DOHH2 (cell line): ENCODE results near the gene KRT9.

Experiments
- H3F3A ChIP-seq: fragments of 200-600 bp; sonication (generic), shearing (Covaris generic); 2 replicates; pipeline ENCODE4 v1.6.0; 2016; ENCODE audit warnings: antibody characterized with exemption, mild to moderate bottlenecking; ENCODE audit not compliant: control insufficient read depth, insufficient read depth
- H3K27ac ChIP-seq: fragments of 200-600 bp; sonication (generic); 2 replicates; pipeline ENCODE4 v1.5.1; 2014; ENCODE audit warnings: low read depth, mild to moderate bottlenecking, low read length, moderate library complexity
- H3K27me3 ChIP-seq: fragments of 200-600 bp; sonication (generic); 2 replicates; pipeline ENCODE4 v1.6.1; 2014; ENCODE audit warnings: mild to moderate bottlenecking, low read length, mixed read lengths; ENCODE audit not compliant: control insufficient read depth
- H3K36me3 ChIP-seq: fragments of 200-600 bp; sonication (generic); 2 replicates; pipeline ENCODE4 v1.6.1; 2014; ENCODE audit warnings: mild to moderate bottlenecking, low read length, moderate library complexity, mixed read lengths; ENCODE audit not compliant: control insufficient read depth
- H3K4me1 ChIP-seq: fragments of 200-600 bp; sonication (generic); 2 replicates; pipeline ENCODE4 v1.6.1; 2014; ENCODE audit warnings: mild to moderate bottlenecking, low read length, mixed read lengths; ENCODE audit not compliant: control insufficient read depth
- H3K4me2 ChIP-seq: fragments of 200-600 bp; sonication (generic); 2 replicates; pipeline ENCODE4 v1.6.0; 2014; ENCODE audit warnings: mild to moderate bottlenecking, low read length, moderate library complexity
- H3K4me3 ChIP-seq: fragments of 200-600 bp; sonication (generic); 2 replicates; pipeline ENCODE4 v1.5.1; 2014; ENCODE audit warnings: mild to moderate bottlenecking, low read length, mixed read lengths
- H3K79me2 ChIP-seq: fragments of 200-600 bp; sonication (generic); 2 replicates; pipeline ENCODE4 v1.6.1; 2014; ENCODE audit warnings: mild to moderate bottlenecking, low read length, mixed read lengths; ENCODE audit not compliant: control insufficient read depth
- H3K9me2 ChIP-seq: fragments of 200-600 bp; sonication (generic); replicated peaks from 2 replicates; pipeline ENCODE4 v1.6.1; 2014; ENCODE audit warnings: mild to moderate bottlenecking, low read length, mixed read lengths; ENCODE audit not compliant: control insufficient read depth
- H3K9me3 ChIP-seq: fragments of 200-600 bp; sonication (generic); 2 replicates; pipeline ENCODE4 v1.6.1; 2014; ENCODE audit warnings: antibody characterized with exemption, low read length, mixed read lengths; ENCODE audit not compliant: control insufficient read depth, insufficient read depth
- H4K20me1 ChIP-seq: fragments of 200-600 bp; sonication (generic); 2 replicates; pipeline ENCODE4 v1.6.0; 2014; ENCODE audit warnings: low read depth, mild to moderate bottlenecking, antibody characterized with exemption, low read length, moderate library complexity; ENCODE audit not compliant: control insufficient read depth, insufficient read depth
- EZH2phosphoT487 ChIP-seq: fragments of 200-600 bp; sonication (generic); IDR thresholded peaks from 2 replicates; pipeline ENCODE4 v1.6.1; 2017; ENCODE audit warnings: borderline replicate concordance, mild to moderate bottlenecking, antibody characterized with exemption, low read length, moderate library complexity, mixed read lengths
- TF ChIP-seq, protein P1 (sequence below): fragments of 200-600 bp; sonication (generic); IDR thresholded peaks from one replicate; pipeline ENCODE4 v1.5.1; 2014; ENCODE audit warnings: antibody characterized with exemption, mild to moderate bottlenecking, low read depth, low read length; ENCODE audit not compliant: poor library complexity, severe bottlenecking

KRT9 gene

GRCh38 chr17:41534899-41535546, 36.8 kb downstream of the KRT9 start:
- no peaks in the 10 kb centered on the region for H3K9me2 ChIP-seq
- H3K4me1 ChIP-seq: no peaks in the 10 kb centered on the region
- H3K27me3 ChIP-seq: peaks cover 11% of the 10 kb centered on the region
- no peaks in the 10 kb centered on the region for H3K9me3 ChIP-seq
- TF ChIP-seq, protein P1, sequence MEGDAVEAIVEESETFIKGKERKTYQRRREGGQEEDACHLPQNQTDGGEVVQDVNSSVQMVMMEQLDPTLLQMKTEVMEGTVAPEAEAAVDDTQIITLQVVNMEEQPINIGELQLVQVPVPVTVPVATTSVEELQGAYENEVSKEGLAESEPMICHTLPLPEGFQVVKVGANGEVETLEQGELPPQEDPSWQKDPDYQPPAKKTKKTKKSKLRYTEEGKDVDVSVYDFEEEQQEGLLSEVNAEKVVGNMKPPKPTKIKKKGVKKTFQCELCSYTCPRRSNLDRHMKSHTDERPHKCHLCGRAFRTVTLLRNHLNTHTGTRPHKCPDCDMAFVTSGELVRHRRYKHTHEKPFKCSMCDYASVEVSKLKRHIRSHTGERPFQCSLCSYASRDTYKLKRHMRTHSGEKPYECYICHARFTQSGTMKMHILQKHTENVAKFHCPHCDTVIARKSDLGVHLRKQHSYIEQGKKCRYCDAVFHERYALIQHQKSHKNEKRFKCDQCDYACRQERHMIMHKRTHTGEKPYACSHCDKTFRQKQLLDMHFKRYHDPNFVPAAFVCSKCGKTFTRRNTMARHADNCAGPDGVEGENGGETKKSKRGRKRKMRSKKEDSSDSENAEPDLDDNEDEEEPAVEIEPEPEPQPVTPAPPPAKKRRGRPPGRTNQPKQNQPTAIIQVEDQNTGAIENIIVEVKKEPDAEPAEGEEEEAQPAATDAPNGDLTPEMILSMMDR: no peak
- no peak overlapping the region for H3K27ac ChIP-seq
- no peaks in the 10 kb centered on the region for H4K20me1 ChIP-seq
- no peak overlapping the region for H3K4me2 ChIP-seq
- no peaks in the 10 kb centered on the region for H3K36me3 ChIP-seq
- H3K4me3 ChIP-seq: no peak overlapping the region
- H3F3A ChIP-seq: no peaks in the 10 kb centered on the region
- H3K79me2 ChIP-seq: no peaks in the 10 kb centered on the region

GRCh38 chr17:41533613-41534012, 38.2 kb downstream of the KRT9 start:
- peaks cover 17% of the 10 kb centered on the region for H3K27me3 ChIP-seq
- no peak overlapping the region for H3K27ac ChIP-seq
- H3K79me2 ChIP-seq: no peaks in the 10 kb centered on the region
- no peaks in the 10 kb centered on the region for H3K9me2 ChIP-seq
- no peaks in the 10 kb centered on the region for H3F3A ChIP-seq
- no peaks in the 10 kb centered on the region for H3K36me3 ChIP-seq
- no peaks in the 10 kb centered on the region for H3K4me1 ChIP-seq
- TF ChIP-seq, protein P1: no peak
- no peak for TF ChIP-seq EZH2phosphoT487
- no peaks in the 10 kb centered on the region for H4K20me1 ChIP-seq
- no peaks in the 10 kb centered on the region for H3K9me3 ChIP-seq
- no peak overlapping the region for H3K4me2 ChIP-seq
- no peak overlapping the region for H3K4me3 ChIP-seq

- Histone ChIP-seq H3K4me1 (no peaks in the 10 kb centered on the region), H3K27ac (no peak overlapping the region), H4K20me1 (no peaks in the 10 kb centered on the region), H3K9me3 (no peaks in the 10 kb centered on the region), H3K36me3 (no peaks in the 10 kb centered on the region), H3K79me2 (no peaks in the 10 kb centered on the region), H3F3A (no peaks in the 10 kb centered on the region), H3K4me3 (no peak overlapping the region), H3K4me2 (no peak overlapping the region), H3K27me3 (peaks cover 17% of the 10 kb centered on the region), H3K9me2 (no peaks in the 10 kb centered on the region)
- TF ChIP-seq, protein P1: no peak
Observed at GRCh38 chr17:41532947-41533570, 38.8 kb downstream of the KRT9 start.
